ENCODE data around the gene MGA.

The MGA gene

DNA sequence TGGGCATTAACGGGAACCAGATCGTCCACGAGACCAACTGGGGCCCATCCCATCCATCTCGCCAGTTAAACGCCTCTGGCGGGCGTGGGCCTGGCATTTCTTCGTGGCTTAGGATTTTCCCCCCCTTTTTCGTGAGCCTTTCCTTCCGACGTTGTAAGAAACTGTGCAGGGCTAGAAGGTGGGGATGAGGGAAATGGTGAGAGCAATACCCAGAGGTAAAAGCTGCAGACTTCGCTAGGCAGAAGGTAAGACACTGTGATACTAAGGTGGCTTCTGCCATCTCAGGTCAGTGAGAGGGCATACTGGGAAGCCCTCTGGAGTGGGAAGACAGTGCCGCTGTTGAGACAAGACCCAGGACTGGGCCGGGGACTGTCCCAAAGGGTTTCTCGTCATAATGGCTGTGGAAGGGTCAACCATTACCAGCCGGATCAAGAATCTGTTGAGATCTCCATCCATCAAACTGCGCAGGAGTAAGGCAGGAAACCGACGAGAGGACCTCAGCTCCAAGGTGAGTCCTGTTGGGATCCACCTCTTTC, 114.7 kb downstream of the MGA start:
- DNase-seq (ENCODE audit: low read depth) = no peak
- TF ChIP-seq, protein P1, sequence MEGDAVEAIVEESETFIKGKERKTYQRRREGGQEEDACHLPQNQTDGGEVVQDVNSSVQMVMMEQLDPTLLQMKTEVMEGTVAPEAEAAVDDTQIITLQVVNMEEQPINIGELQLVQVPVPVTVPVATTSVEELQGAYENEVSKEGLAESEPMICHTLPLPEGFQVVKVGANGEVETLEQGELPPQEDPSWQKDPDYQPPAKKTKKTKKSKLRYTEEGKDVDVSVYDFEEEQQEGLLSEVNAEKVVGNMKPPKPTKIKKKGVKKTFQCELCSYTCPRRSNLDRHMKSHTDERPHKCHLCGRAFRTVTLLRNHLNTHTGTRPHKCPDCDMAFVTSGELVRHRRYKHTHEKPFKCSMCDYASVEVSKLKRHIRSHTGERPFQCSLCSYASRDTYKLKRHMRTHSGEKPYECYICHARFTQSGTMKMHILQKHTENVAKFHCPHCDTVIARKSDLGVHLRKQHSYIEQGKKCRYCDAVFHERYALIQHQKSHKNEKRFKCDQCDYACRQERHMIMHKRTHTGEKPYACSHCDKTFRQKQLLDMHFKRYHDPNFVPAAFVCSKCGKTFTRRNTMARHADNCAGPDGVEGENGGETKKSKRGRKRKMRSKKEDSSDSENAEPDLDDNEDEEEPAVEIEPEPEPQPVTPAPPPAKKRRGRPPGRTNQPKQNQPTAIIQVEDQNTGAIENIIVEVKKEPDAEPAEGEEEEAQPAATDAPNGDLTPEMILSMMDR (IDR thresholded peaks at IDR 0.05; ENCODE audit: low read depth, low read length, missing control alignments) = no peak
- in situ Hi-C loops (cut with HindIII; ENCODE audit: low sequenced_read_pairs) = loop anchor here (5.0 to 25.0 kb wide), 2 partner anchors 37 to 112 kb away; partner anchors contain the start of gene SPTBN5
- H3K4me3 ChIP-seq (ENCODE audit: low read depth, low read length) = peak overlapping the region; percentile 81

DNA sequence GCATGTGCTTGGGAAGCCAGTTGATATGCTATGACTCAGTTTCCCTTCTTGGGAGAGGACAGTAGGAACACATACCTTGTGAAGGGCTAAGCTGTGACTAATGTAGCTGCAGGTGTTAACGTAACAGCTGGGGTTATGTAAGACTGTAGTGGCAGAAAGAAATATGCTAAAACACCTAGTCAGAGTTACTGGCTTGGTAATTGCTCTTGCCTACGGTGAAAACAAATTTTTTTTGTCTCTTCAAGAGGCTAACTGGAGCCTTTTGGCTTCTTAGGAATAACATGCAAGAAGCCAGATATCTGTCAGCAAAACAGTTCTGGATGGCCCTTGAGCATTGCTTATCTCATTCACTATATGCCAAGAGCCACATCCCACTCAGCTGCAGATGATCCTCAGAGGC, 115.4 kb downstream of the MGA start:
- peak overlapping the region; percentile 81 for H3K4me3 ChIP-seq (ENCODE audit: low read depth, low read length)
- in situ Hi-C loops (cut with HindIII; ENCODE audit: low sequenced_read_pairs) = loop anchor here (5.0 to 25.0 kb wide), 2 partner anchors 37 to 112 kb away; partner anchors contain the start of gene SPTBN5
- TF ChIP-seq, protein P1 (IDR thresholded peaks at IDR 0.05; ENCODE audit: low read depth, low read length, missing control alignments) = no peak
- no peak for DNase-seq (ENCODE audit: low read depth)

DNA sequence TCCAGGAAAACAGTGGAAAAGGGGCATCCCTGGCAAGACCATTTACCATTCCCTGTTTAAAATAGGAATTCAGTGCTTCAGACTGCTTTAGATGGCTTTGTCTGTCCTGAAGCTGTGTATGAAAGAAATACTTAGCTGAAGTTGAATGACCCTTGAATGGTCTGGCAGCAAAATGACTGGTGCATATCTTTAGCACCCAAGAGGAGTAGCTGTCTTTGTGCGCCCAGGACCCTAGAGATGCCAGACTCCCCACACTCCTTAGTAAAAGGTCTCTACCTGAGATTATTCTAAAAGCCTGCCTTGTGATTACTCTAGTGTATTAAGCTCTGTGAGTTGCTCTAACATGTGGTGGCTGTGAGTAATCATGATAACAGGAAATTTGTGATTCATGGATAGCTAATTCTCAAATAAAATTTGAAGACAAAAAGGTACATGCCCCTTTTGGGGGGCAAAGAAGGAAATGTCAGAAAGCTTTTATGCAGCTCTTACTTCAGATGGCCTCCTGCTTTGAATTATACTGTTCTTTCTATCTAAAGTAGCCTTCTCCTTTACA, 117.3 kb downstream of the MGA start:
- in situ Hi-C loops (cut with HindIII; ENCODE audit: low sequenced_read_pairs) = loop anchor here (5.0 to 25.0 kb wide), 2 partner anchors 35 to 110 kb away; partner anchors contain the start of gene SPTBN5
- TF ChIP-seq, protein P1 (IDR thresholded peaks at IDR 0.05; ENCODE audit: low read depth, low read length, missing control alignments) = no peak
- H3K4me3 ChIP-seq (ENCODE audit: low read depth, low read length) = no peak overlapping the region
- no peak for DNase-seq (ENCODE audit: low read depth)

DNA sequence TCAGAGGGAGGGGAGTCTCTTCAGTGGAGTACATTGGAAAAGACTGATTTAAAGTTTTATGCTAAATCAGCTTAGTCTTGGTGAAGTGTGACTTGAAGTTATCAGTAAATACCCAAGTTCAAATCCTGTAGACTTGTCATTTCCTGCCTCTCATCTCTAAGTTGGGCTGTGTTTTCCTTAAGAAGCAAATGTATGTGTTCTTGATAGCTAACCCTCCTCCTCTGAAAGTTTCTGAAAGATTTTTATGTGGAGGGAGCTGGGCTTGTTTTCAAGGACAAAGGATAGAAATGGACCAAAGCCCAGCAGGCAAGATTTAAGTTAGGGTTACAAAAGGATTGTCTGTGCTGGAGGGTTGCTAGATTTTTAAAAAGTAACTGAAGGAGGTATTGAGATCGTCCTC, 118.3 kb downstream of the MGA start:
- TF ChIP-seq, protein P1 (IDR thresholded peaks at IDR 0.05; ENCODE audit: low read depth, low read length, missing control alignments) = no peak
- DNase-seq (ENCODE audit: low read depth) = no peak
- no peak overlapping the region for H3K4me3 ChIP-seq (ENCODE audit: low read depth, low read length)
- in situ Hi-C loops (cut with HindIII; ENCODE audit: low sequenced_read_pairs) = loop anchor here (5.0 to 25.0 kb wide), 2 partner anchors 34 to 109 kb away; partner anchors contain the start of gene SPTBN5

DNA sequence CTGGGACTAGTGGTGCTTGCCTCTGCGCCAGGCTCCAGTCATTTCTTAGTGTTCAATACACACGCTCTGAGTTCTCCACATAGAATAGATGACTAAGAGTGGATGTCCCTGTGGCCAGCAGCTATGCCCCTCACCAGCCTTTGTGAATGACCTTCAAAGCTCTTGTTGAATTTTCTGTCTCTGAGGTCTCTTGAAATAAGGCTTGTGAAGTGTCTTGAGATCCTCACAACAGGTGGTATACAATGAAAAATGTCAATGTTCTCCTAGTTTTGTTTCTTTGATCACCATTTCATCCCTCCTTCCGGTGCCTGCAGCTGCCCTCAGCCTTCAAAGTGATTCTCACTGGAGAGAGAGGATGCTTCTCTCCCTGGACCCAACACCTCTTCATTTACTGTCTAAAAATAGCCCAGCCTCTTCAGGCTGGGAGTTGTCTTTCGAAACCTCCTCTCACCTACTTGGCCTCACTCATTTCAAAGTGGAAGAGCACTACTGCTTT, 119.5 kb downstream of the MGA start:
- TF ChIP-seq, protein P1 (IDR thresholded peaks at IDR 0.05; ENCODE audit: low read depth, low read length, missing control alignments) = no peak
- no peak overlapping the region for H3K4me3 ChIP-seq (ENCODE audit: low read depth, low read length)
- no peak for DNase-seq (ENCODE audit: low read depth)
- in situ Hi-C loops (cut with HindIII; ENCODE audit: low sequenced_read_pairs) = loop anchor here (5.0 to 25.0 kb wide), 2 partner anchors 33 to 108 kb away; partner anchors contain the start of gene SPTBN5

DNA sequence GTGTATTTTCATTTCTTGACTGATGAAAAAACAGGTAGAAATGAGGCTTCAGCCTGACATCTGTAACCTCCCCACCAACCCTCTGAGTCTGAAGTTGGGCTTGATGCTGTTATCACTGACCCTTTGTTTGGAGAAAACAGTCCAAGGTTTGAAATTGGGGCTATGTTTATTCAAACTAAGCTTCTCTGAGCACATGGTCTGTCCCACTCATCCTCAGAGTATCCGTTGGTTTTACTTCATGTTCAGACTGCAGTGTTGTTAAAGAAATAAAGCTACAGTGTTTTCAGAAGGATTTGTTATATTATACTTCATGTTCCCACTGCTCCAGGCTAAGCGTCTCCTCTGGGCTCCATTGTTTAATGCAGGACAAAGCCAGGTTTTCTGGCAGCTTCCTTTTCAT, 120.1 kb downstream of the MGA start:
- DNase-seq (ENCODE audit: low read depth) = no peak
- no peak overlapping the region for H3K4me3 ChIP-seq (ENCODE audit: low read depth, low read length)
- TF ChIP-seq, protein P1 (IDR thresholded peaks at IDR 0.05; ENCODE audit: low read depth, low read length, missing control alignments) = no peak
- in situ Hi-C loops (cut with HindIII; ENCODE audit: low sequenced_read_pairs) = loop anchor here (25.0 kb wide), 1 partner anchor 107 kb away; the partner anchor contains the start of gene SPTBN5

All from astrocyte of the cerebellum (primary cell).